Measurements from ENCODE around the gene TRAPPC14.

DNA sequence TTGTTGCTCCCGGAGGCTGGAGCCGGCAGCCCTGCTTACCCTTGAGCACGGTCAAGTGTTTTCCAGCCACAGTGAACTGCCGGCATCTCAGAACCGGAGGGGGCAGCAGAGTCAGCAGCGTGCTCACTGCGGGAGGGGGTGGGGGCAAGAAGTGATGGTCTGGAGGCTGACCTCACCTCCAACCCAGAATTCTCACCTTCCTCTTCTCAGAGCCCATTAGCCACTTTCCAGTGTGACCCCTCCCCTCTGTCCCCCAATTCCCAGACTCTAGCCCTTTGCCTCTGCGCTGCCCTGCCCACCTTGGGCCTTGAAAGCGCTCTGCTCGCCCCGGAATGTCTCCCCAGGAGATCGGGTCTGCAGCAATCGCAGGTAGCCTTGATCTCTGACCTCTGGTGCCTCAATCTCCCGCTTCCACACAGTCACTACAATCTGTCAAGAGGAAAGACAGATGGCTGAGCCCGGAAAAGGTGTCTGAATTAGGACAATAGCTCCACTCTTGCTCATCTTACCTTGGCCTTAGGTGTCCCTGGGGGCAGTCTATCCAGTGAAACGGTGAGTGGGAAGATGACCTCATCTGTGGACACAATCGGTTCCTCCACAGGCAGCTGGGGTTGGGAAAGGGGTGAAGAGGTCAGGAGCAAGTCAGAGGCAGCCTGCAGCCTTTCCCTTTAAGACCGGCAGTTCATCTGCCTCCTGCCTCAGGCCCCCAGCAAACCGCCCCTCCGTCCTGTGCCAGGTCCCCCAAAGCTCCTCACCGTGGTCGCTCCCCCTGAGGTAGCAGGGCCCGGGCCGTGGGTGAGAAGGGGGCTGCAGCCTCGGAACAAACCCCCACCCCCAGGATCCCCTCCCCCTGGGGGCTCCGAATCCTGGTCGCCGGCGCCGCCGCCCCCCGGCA is 942 bp downstream of the TRAPPC14 start:
- TF ChIP-seq, protein P1, sequence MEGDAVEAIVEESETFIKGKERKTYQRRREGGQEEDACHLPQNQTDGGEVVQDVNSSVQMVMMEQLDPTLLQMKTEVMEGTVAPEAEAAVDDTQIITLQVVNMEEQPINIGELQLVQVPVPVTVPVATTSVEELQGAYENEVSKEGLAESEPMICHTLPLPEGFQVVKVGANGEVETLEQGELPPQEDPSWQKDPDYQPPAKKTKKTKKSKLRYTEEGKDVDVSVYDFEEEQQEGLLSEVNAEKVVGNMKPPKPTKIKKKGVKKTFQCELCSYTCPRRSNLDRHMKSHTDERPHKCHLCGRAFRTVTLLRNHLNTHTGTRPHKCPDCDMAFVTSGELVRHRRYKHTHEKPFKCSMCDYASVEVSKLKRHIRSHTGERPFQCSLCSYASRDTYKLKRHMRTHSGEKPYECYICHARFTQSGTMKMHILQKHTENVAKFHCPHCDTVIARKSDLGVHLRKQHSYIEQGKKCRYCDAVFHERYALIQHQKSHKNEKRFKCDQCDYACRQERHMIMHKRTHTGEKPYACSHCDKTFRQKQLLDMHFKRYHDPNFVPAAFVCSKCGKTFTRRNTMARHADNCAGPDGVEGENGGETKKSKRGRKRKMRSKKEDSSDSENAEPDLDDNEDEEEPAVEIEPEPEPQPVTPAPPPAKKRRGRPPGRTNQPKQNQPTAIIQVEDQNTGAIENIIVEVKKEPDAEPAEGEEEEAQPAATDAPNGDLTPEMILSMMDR (IDR thresholded peaks at IDR 0.05): no peak
- TF ChIP-seq POLR2A (IDR thresholded peaks at IDR 0.05): peak in 1 of 2 donors; percentile 16
